Measurements from ENCODE around the gene IFT22. TPM values are rescaled to one million over a fixed set of nuclear protein-coding genes. Genes with fewer than 3 reads are reported as not detected.
"Not testable (repeated sequence)": the region's sequence is repeated elsewhere in the genome, so short reads cannot be mapped to it uniquely, and the experiment has no call there.

The IFT22 gene
- total and polyA plus RNA-seq, 2 experiments from 2014 or later = 13.8 to 38.8 TPM

DNA sequence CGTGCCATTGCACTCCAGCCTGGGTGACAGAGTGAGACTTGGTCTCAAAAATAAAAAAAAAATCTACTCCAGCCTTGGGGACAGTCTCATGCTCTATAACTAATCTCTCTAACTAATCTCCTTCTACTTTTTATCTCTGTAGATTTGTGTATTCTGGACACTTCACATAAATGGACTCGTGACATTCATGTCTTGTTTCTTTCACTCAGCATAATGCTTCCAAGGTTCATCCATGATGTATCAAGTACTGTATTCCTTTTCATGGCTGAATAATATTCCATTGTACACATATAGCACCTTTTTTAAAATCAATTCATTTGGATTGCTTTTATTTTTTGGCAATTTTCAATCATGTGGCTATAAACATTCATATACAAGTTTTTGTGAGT is 31.3 kb upstream of the IFT22 start (continued):
- TF ChIP-seq REST (IDR thresholded peaks at IDR 0.05; ENCODE audit: unreplicated experiment) (no peak), CREB1 (CRISPR knock-in tag; IDR thresholded peaks at IDR 0.05; ENCODE audit: low read depth) (no peak), JUNB (IDR thresholded peaks at IDR 0.05; ENCODE audit: unreplicated experiment) (no peak), CTCF (conservative IDR thresholded peaks at IDR 0.05; ENCODE audit: low read depth in 2 of 2) (no peak)

GRCh38 chr7:101349300-101349699 is 27.7 kb upstream of the IFT22 start:
- H3K9me2 ChIP-seq (ENCODE audit: insufficient read depth); ATAC-seq; H2AFZ ChIP-seq; H3K4me1 Mint-ChIP-seq; H3K79me2 ChIP-seq (replicated peaks; ENCODE audit: insufficient read depth); DNase-seq (ENCODE audit: low spot score); H3K27ac ChIP-seq (ENCODE audit: low read depth); H3K4me3 ChIP-seq; H3K4me1 ChIP-seq (ENCODE audit: insufficient read depth); H3K27ac Mint-ChIP-seq; H4K20me1 ChIP-seq (replicated peaks; ENCODE audit: insufficient read depth); H3F3A ChIP-seq (replicated peaks; ENCODE audit: low read depth); H3K27me3 Mint-ChIP-seq (ENCODE audit: insufficient read depth, low read depth, poor library complexity); H3K36me3 ChIP-seq (ENCODE audit: insufficient read depth); H3K4me2 ChIP-seq; H3K27me3 ChIP-seq (ENCODE audit: insufficient read depth); H3K4me3 Mint-ChIP-seq: not testable (repeated sequence)
- Mint-ChIP-seq H3K9me3 (peaks cover 10% of the 10 kb centered on the region; the same call in 2 of the 3 replicates), H3K36me3 (ENCODE audit: low read depth) (peaks cover 11% of the 10 kb centered on the region)

GRCh38 chr7:101348456-101349067 is 26.9 kb upstream of the IFT22 start:
- H3K27me3 Mint-ChIP-seq (ENCODE audit: insufficient read depth, low read depth, poor library complexity) = not testable (repeated sequence)

More at GRCh38 chr7:101348456-101349067, 26.9 kb upstream of the IFT22 start:
- H3K4me2 ChIP-seq; H3K9me2 ChIP-seq (ENCODE audit: insufficient read depth); H3K27ac Mint-ChIP-seq; ATAC-seq; DNase-seq (ENCODE audit: low spot score); H3K4me3 Mint-ChIP-seq; H3F3A ChIP-seq (replicated peaks; ENCODE audit: low read depth); H2AFZ ChIP-seq; H3K79me2 ChIP-seq (replicated peaks; ENCODE audit: insufficient read depth); H3K27ac ChIP-seq (ENCODE audit: low read depth); H3K4me3 ChIP-seq; H3K4me1 ChIP-seq (ENCODE audit: insufficient read depth); H3K4me1 Mint-ChIP-seq; H3K27me3 ChIP-seq (ENCODE audit: insufficient read depth); H3K36me3 ChIP-seq (ENCODE audit: insufficient read depth); H4K20me1 ChIP-seq (replicated peaks; ENCODE audit: insufficient read depth): not testable (repeated sequence)
- Mint-ChIP-seq H3K9me3 (peaks cover 10% of the 10 kb centered on the region; the same call in 2 of the 3 replicates), H3K36me3 (ENCODE audit: low read depth) (peaks cover 11% of the 10 kb centered on the region)
